Mesothelial cell of epicardium (in vitro differentiated cells): ENCODE results near the gene FILIP1L. TPM values are rescaled to one million over a fixed set of nuclear protein-coding genes. Genes with fewer than 3 reads are reported as not detected.

ENCODE experiments used
- DNase-seq, 2 experiments: peaks; one replicate each; pipeline ENCODE4 v3.0.0; 2021; ENCODE audit warnings: low spot score in 2 of 2; ENCODE audit not compliant: unreplicated experiment in 2 of 2
- H3K27ac Mint-ChIP-seq: 2 replicates; pipeline ENCODE4 v1.8.0; 2021; ENCODE audit warnings: mixed read lengths
- H3K27me3 Mint-ChIP-seq: 2 replicates; pipeline ENCODE4 v1.8.0; 2021; ENCODE audit warnings: low read depth, mixed read lengths
- H3K36me3 Mint-ChIP-seq: 2 replicates; pipeline ENCODE4 v1.8.0; 2021; ENCODE audit warnings: mixed read lengths
- H3K4me1 Mint-ChIP-seq: 2 replicates; pipeline ENCODE4 v1.8.0; 2021; ENCODE audit warnings: mixed read lengths
- H3K4me3 Mint-ChIP-seq: 2 replicates; pipeline ENCODE4 v1.8.0; 2021; ENCODE audit warnings: mild to moderate bottlenecking, moderate library complexity, mixed read lengths
- H3K9me3 Mint-ChIP-seq: 2 replicates; pipeline ENCODE4 v1.8.0; 2021; ENCODE audit warnings: mixed read lengths
- total RNA-seq: library from RNA; stranded (reverse); gene quantifications from 3 replicates; pipeline ENCODE4 v1.2.1, GENCODE V29; 2021
- TF ChIP-seq, protein P1 (sequence below): fragments of 200-600 bp; sonication (generic); IDR thresholded peaks from one replicate; pipeline ENCODE4 v1.5.0; 2021; ENCODE audit warnings: antibody characterized with exemption; ENCODE audit not compliant: unreplicated experiment

Gene FILIP1L
- total RNA-seq, 1 donor from 2014 or later = 15.7 TPM

DNA sequence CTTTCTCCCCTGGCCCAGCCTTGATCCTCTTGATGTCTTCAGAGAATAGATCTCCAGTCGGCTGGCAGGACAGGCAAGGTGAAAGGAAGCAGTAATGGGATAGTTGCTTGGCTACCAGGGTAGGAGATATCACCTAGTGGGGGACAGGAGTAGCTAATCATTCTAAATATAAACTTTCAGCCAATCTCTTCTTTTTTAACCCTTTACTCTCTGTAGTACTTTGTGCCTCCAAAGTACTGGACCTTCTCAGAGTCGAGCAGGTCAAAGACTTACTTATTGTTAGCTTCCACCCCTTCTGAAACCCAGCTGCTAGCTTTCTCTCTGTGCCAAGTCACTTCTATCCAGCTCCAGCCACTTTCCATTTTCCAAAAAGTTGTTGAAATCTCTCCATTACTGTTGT, 43.4 kb upstream of the FILIP1L start:
- H3K27ac Mint-ChIP-seq = no peak overlapping the region
- no peak for DNase-seq

GRCh38 chr3:100155590-100155989, 41.3 kb upstream of the FILIP1L start:
- Mint-ChIP-seq H3K27ac (no peak overlapping the region), H3K36me3 (peaks cover 23% of the 10 kb centered on the region), H3K27me3 (no peaks in the 10 kb centered on the region), H3K4me3 (no peak overlapping the region), H3K4me1 (peaks cover 35% of the 10 kb centered on the region), H3K9me3 (peaks cover 24% of the 10 kb centered on the region)
- TF ChIP-seq, protein P1, sequence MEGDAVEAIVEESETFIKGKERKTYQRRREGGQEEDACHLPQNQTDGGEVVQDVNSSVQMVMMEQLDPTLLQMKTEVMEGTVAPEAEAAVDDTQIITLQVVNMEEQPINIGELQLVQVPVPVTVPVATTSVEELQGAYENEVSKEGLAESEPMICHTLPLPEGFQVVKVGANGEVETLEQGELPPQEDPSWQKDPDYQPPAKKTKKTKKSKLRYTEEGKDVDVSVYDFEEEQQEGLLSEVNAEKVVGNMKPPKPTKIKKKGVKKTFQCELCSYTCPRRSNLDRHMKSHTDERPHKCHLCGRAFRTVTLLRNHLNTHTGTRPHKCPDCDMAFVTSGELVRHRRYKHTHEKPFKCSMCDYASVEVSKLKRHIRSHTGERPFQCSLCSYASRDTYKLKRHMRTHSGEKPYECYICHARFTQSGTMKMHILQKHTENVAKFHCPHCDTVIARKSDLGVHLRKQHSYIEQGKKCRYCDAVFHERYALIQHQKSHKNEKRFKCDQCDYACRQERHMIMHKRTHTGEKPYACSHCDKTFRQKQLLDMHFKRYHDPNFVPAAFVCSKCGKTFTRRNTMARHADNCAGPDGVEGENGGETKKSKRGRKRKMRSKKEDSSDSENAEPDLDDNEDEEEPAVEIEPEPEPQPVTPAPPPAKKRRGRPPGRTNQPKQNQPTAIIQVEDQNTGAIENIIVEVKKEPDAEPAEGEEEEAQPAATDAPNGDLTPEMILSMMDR = no peak
- DNase-seq = no peak

More for the DNA sequence above, 43.4 kb upstream of the FILIP1L start:
- H3K4me1 Mint-ChIP-seq = peaks cover 30% of the 10 kb centered on the region
- H3K9me3 Mint-ChIP-seq = peaks cover 20% of the 10 kb centered on the region
- H3K4me3 Mint-ChIP-seq = no peak overlapping the region
- TF ChIP-seq, protein P1 = no peak
- H3K36me3 Mint-ChIP-seq = peaks cover 27% of the 10 kb centered on the region
- no peaks in the 10 kb centered on the region for H3K27me3 Mint-ChIP-seq

DNA sequence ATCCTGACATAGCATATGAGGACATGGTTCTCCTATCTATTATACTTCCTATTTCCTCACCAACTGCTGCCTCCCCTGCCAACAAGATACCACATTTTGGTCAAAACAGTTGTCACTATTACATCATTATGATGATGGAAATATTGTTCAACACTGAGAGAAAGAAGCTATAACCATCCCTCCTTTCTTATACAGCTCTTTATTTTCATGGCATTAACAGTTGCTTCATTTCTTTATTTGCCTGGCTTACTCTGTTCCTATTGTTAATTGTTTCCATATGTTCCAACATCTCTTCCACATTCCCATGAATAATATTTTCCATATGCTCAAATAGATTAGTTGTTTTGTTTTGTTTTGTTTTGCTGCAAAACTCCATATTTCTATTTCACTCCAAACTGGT, 40.8 kb upstream of the FILIP1L start:
- TF ChIP-seq, protein P1 = no peak
- no peak overlapping the region for H3K27ac Mint-ChIP-seq
- H3K36me3 Mint-ChIP-seq = peaks cover 23% of the 10 kb centered on the region
- H3K9me3 Mint-ChIP-seq = peaks cover 24% of the 10 kb centered on the region
- H3K4me1 Mint-ChIP-seq = peaks cover 33% of the 10 kb centered on the region
- no peak overlapping the region for H3K4me3 Mint-ChIP-seq
- DNase-seq = no peak
- H3K27me3 Mint-ChIP-seq = no peaks in the 10 kb centered on the region

DNA sequence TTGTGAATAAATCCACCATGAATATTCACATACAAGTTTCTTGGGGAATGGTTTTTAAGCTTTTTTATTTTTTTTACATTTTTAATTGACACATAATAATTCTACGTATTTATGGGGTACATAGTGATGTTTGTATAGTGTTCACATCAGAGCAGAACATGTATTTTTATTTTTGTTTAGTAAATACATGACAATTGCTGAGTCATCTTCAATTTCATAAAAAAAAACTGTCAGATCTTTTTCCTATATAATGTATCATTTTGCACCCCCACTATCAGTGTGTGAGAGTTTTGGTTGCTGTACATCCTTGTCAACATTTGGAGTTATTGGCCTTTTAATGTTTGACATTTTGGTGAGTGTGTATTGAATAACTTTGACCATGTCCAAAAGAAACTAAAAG, 39.9 kb upstream of the FILIP1L start:
- Mint-ChIP-seq H3K36me3 (peaks cover 23% of the 10 kb centered on the region), H3K9me3 (peaks cover 24% of the 10 kb centered on the region), H3K27ac (no peak overlapping the region), H3K4me3 (no peak overlapping the region), H3K4me1 (peaks cover 30% of the 10 kb centered on the region), H3K27me3 (no peaks in the 10 kb centered on the region)
- TF ChIP-seq, protein P1 = no peak
- DNase-seq = no peak

DNA sequence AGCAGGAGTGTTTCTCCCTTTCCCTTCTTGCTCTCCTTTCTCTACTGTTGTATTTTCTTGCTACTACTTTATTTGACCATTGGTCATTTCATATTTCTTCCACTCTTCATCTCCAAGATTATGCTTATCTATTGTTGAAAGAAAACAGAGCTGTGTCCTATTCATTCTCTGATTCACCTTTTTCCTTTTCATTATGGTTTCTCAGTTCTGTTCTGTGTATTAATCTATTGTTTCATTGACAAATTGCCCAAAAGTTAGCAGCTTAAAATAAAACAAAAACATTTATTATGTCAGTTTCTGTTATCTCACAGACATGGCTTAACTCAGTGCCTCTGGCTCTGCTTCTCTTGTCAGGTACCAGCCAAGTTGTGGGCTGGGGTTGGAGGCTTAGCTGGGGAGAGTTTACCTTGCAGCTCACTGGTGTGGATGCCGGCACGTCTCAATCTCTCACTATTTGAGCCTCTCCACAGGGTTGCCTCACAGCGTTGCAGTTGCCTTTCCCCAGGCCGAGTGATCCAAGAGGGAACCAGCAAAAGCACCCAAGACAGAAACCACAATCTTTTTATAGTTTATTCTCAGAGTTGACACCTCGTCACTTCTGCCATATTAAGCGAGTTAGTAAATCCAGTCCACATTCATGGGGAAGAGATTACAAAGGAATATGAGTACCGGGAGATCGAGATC, 36.9 kb upstream of the FILIP1L start:
- H3K36me3 Mint-ChIP-seq = peaks cover 16% of the 10 kb centered on the region
- H3K27ac Mint-ChIP-seq = no peak overlapping the region
- no peak overlapping the region for H3K4me3 Mint-ChIP-seq
- no peak for DNase-seq
- TF ChIP-seq, protein P1 = no peak
- H3K4me1 Mint-ChIP-seq = peaks cover 17% of the 10 kb centered on the region
- no peaks in the 10 kb centered on the region for H3K27me3 Mint-ChIP-seq
- H3K9me3 Mint-ChIP-seq = peaks cover 12% of the 10 kb centered on the region
